Testis (tissue), 2 donors: Measurements from ENCODE around the gene RASSF1.

Experiments used
- POLR2A ChIP-seq: fragments of 450-650 bp; IDR thresholded peaks from one replicate; pipeline ENCODE4 v1.6.1; 2017; ENCODE audit warnings: antibody characterized with exemption, mild to moderate bottlenecking, moderate library complexity
- TF ChIP-seq, protein P1 (sequence below), 3 experiments: fragments of 450-650 bp in 2 of 3; fragments of 200-600 bp in 1 of 3; sonication (generic) in 1 of 3; IDR thresholded peaks; one replicate each; pipeline ENCODE4 v1.5.1; 2016 to 2019; ENCODE audit warnings: antibody characterized with exemption in 3 of 3, mild to moderate bottlenecking in 2 of 3, moderate library complexity in 1 of 3

DNA sequence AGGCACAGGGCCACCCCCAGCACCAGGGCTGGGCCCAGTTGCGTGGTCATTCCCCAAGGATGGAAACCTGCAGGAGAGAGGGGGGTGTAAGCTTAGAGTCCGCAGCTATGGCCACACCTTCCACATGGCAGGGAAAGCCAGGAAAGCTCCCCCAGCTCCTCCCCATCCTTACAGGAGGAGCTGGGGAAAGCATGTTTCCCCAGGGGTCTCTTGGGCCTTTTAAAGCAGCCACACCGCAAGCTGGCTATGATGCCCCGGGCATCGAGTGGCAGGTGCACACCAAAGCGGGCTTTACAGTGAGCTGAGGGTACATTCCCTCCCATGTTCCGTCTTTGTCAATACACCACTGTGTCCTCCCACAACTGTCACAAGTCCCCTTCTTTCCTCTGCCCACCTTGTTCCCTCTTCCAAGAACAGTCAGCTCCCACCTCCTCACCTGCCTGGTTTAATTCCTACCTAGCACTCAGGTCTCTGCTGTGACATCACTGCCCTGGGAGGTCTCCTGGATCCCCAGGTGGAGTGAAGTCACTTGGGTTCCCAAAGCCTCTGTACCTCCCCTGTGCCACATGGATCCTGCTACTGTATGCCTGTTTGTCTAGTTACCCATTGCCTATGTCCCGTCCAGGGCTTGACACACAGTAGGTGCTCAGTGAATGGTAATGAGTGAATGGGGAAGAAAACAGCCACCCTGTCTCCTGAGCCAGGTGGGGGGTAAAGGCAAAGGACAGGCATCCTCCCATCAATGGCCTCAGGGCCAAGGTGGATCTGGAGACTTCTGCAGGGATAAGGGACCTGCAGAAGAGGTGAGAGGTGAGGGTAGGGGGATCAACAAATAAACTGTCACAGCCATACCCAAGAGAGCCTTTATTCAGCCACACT is 44.8 kb downstream of the RASSF1 start:
- TF ChIP-seq, protein P1, sequence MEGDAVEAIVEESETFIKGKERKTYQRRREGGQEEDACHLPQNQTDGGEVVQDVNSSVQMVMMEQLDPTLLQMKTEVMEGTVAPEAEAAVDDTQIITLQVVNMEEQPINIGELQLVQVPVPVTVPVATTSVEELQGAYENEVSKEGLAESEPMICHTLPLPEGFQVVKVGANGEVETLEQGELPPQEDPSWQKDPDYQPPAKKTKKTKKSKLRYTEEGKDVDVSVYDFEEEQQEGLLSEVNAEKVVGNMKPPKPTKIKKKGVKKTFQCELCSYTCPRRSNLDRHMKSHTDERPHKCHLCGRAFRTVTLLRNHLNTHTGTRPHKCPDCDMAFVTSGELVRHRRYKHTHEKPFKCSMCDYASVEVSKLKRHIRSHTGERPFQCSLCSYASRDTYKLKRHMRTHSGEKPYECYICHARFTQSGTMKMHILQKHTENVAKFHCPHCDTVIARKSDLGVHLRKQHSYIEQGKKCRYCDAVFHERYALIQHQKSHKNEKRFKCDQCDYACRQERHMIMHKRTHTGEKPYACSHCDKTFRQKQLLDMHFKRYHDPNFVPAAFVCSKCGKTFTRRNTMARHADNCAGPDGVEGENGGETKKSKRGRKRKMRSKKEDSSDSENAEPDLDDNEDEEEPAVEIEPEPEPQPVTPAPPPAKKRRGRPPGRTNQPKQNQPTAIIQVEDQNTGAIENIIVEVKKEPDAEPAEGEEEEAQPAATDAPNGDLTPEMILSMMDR (IDR thresholded peaks at IDR 0.05): no peak
- no peak for TF ChIP-seq POLR2A
